B cell (primary cell): ENCODE results near the gene LIPC. TPM values are rescaled to one million over a fixed set of nuclear protein-coding genes. Genes with fewer than 3 reads are reported as not detected.

Experiments
- ATAC-seq: fragments of 200-7000 bp; cut with Tn5 transposase; one replicate; pipeline ENCODE4 v1.10.0; 2021; ENCODE audit warnings: low read depth, mild to moderate bottlenecking, moderate number of reproducible peaks, moderate library complexity
- CTCF ChIA-PET: fragments of 350-600 bp; sonication (Branson Sonifier 250); formaldehyde crosslinking; loops from one replicate; lab custom pipeline; 2021; ENCODE audit warnings: antibody characterized with exemption, inconsistent platforms; lab: Charles Lee
- POLR2A ChIA-PET: fragments of 350-600 bp; sonication (Branson Sonifier 250); formaldehyde crosslinking; loops from one replicate; lab custom pipeline; 2021; ENCODE audit warnings: antibody characterized with exemption; lab: Charles Lee
- DNase-seq: peaks from one replicate; pipeline ENCODE4 v3.0.0; 2013
- H2AFZ ChIP-seq: 2 replicates; pipeline ENCODE4 v1.6.1; 2012; ENCODE audit warnings: mild to moderate bottlenecking, low read depth, low read length; ENCODE audit not compliant: insufficient read depth, poor library complexity, severe bottlenecking
- H3K27ac ChIP-seq, 2 donors: 1 replicate in 1 of 2; 2 replicates in 1 of 2; pipeline ENCODE4 v1.5.1; 2012 to 2013; ENCODE audit warnings: low read length in 2 of 2, mild to moderate bottlenecking in 2 of 2, moderate library complexity in 1 of 2
- H3K27me3 ChIP-seq, 4 experiments: fragments of 200-600 bp in 1 of 4; sonication (generic) in 1 of 4; replicated peaks in 1 of 4; 1 replicate in 2 of 4; 2 replicates in 2 of 4; pipeline versions ENCODE4 v1.6.1 to v1.7.0; 2013 to 2016; ENCODE audit warnings: low read length in 3 of 4, mild to moderate bottlenecking in 2 of 4, mixed read lengths in 1 of 4, moderate library complexity in 1 of 4; ENCODE audit not compliant: insufficient read depth in 4 of 4, control insufficient read depth in 3 of 4; ENCODE audit errors: control extremely low read depth in 1 of 4
- H3K36me3 ChIP-seq, 2 experiments: replicated peaks in 1 of 2; 1 replicate in 1 of 2; 2 replicates in 1 of 2; pipeline versions ENCODE4 v1.6.1 to v1.7.1; 2013; ENCODE audit warnings: low read length in 1 of 2; ENCODE audit not compliant: insufficient read depth in 2 of 2, control insufficient read depth in 1 of 2; ENCODE audit errors: control extremely low read depth in 1 of 2, extremely low read depth in 1 of 2
- H3K4me1 ChIP-seq, 2 donors: fragments of 200-600 bp in 1 of 2; sonication (generic) in 1 of 2; 1 replicate in 1 of 2; 2 replicates in 1 of 2; pipeline versions ENCODE4 v1.5.1 to v1.6.1; 2013 to 2017; ENCODE audit warnings: low read length in 2 of 2; ENCODE audit not compliant: control insufficient read depth in 2 of 2, insufficient read depth in 2 of 2
- H3K4me2 ChIP-seq: replicated peaks from 2 replicates; pipeline ENCODE3; 2012; ENCODE audit warnings: mild to moderate bottlenecking, low read depth, low read length; ENCODE audit not compliant: poor library complexity, severe bottlenecking
- H3K4me3 ChIP-seq, 5 experiments: fragments of 200-600 bp in 1 of 5; sonication (generic) in 1 of 5; 1 replicate in 3 of 5; 2 replicates in 2 of 5; pipeline versions ENCODE4 v1.5.1 to v1.7.0; 2011 to 2016; ENCODE audit warnings: low read length in 4 of 5, mild to moderate bottlenecking in 4 of 5, low read depth in 2 of 5, control low read depth in 1 of 5, moderate library complexity in 1 of 5; ENCODE audit not compliant: insufficient read depth in 1 of 5; ENCODE audit errors: control extremely low read depth in 1 of 5, extremely low read depth in 1 of 5
- H3K79me2 ChIP-seq: fragments of 200-600 bp; sonication (generic); one replicate; pipeline ENCODE4 v1.6.0; 2016; ENCODE audit warnings: low read length; ENCODE audit not compliant: control insufficient read depth, insufficient read depth
- H3K9ac ChIP-seq: fragments of 200-600 bp; sonication (generic); 2 replicates; pipeline ENCODE4 v1.6.1; 2017; ENCODE audit warnings: mild to moderate bottlenecking, low read length, moderate library complexity
- H3K9me3 ChIP-seq, 3 donors: one replicate each; pipeline versions ENCODE4 v1.6.1 to v1.7.1; 2013; ENCODE audit warnings: low read length in 2 of 3; ENCODE audit not compliant: control insufficient read depth in 2 of 3, insufficient read depth in 1 of 3; ENCODE audit errors: control extremely low read depth in 1 of 3
- H4K20me1 ChIP-seq: 2 replicates; pipeline ENCODE4 v1.6.0; 2012; ENCODE audit warnings: mild to moderate bottlenecking, low read length; ENCODE audit not compliant: insufficient read depth, control insufficient read depth, poor library complexity, severe bottlenecking
- H3K27ac Mint-ChIP-seq: one replicate; pipeline ENCODE4 v1.8.0; 2021; ENCODE audit warnings: mixed read lengths
- H3K27me3 Mint-ChIP-seq: one replicate; pipeline ENCODE4 v1.8.0; 2021; ENCODE audit warnings: mixed read lengths
- H3K4me1 Mint-ChIP-seq: one replicate; pipeline ENCODE4 v1.8.0; 2021; ENCODE audit warnings: mixed read lengths
- H3K4me3 Mint-ChIP-seq: one replicate; pipeline ENCODE4 v1.8.0; 2021; ENCODE audit warnings: mixed read lengths
- H3K9me3 Mint-ChIP-seq: one replicate; pipeline ENCODE4 v1.8.0; 2022; ENCODE audit warnings: mixed read lengths; ENCODE audit not compliant: insufficient read depth
- CTCF ChIP-seq: fragments of 200-600 bp; IDR thresholded peaks from one replicate; pipeline ENCODE4 v1.8.0; 2022; ENCODE audit warnings: antibody characterized with exemption, mild to moderate bottlenecking
- EZH2 ChIP-seq: IDR thresholded peaks from 2 replicates; pipeline ENCODE4 v1.6.1; 2012; ENCODE audit warnings: borderline replicate concordance, low read depth, mild to moderate bottlenecking, moderate library complexity, low read length; ENCODE audit not compliant: insufficient read depth, poor library complexity, severe bottlenecking
- WGBS: methylation state at CpG from one replicate; pipeline ENCODE4 v1.1.5; 2013; ENCODE audit warnings: missing lambda C conversion rate; ENCODE audit not compliant: insufficient coverage; 5-methylcytosine and 5-hydroxymethylcytosine counted together
- intact Hi-C: fragments of 100-400 bp; cut with micrococcal nuclease; formaldehyde crosslinking; loops from one replicate; pipeline ENCODE4 v1.10.0; 2022
- polyA plus RNA-seq: library from polyadenylated mRNA; depleted of rRNA; stranded (reverse); fragments of >200 nt; gene quantifications from 2 replicates; pipeline ENCODE4 v1.2.3, GENCODE V29; 2012
- total RNA-seq, 2 donors: library from RNA; stranded (reverse); fragments of 120-200 nt in 1 of 2; gene quantifications; 1 replicate in 1 of 2; 2 replicates in 1 of 2; pipeline versions ENCODE4 v1.2.3 to v1.2.4, GENCODE V29; 2013 to 2022

Gene LIPC
- total and polyA plus RNA-seq, 2 donors (not counting 1 experiment from before 2014, with no cell fraction given) = not detected

DNA sequence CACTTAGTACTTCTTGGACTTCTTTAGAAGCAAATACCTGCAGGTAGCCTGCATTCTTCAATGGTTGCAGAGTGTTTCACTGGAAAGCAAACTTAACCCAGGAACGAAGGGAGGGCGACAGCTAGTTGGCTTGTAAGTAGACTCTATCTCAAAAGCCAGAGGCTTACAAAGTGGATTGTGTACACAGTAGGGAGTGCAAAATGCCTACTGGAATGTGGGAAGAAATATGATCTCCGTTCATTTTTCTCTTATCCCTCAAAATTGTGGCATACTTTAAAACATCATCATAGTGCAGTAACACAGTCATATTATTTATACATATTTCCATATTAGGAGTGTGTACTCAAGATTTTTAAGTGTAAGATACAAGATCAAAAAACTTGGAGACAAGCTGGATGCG, 155.7 kb downstream of the LIPC start:
- H2AFZ ChIP-seq = no peak overlapping the region
- no peak overlapping the region for H3K9ac ChIP-seq
- H3K9me3 Mint-ChIP-seq = peaks cover 4% of the 10 kb centered on the region
- POLR2A ChIA-PET = no interaction called here
- peaks cover 14% of the 10 kb centered on the region for H3K27me3 Mint-ChIP-seq
- H3K27me3 ChIP-seq = peaks cover 0 to 9% (median 0%) of the 10 kb centered on the region in 4 experiments
- peaks cover 16% of the 10 kb centered on the region for H3K4me1 Mint-ChIP-seq
- H3K4me2 ChIP-seq = no peak overlapping the region
- WGBS = no CpG with 5 or more reads among the region's 4 CpGs
- no peak overlapping the region for H3K4me3 ChIP-seq
- CTCF ChIA-PET = no interaction called here
- H3K4me1 ChIP-seq = peaks cover 12 to 13% of the 10 kb centered on the region in 2 donors
- intact Hi-C loops = no loop called here
- no peaks in the 10 kb centered on the region for H4K20me1 ChIP-seq
- H3K9me3 ChIP-seq = no peaks in the 10 kb centered on the region
- H3K27ac Mint-ChIP-seq = no peak overlapping the region
- ATAC-seq (no peak), DNase-seq (no peak)
- no peaks in the 10 kb centered on the region for H3K79me2 ChIP-seq
- H3K4me3 Mint-ChIP-seq = no peak overlapping the region
- no peak for TF ChIP-seq EZH2
- no peak for TF ChIP-seq CTCF
- no peak overlapping the region for H3K27ac ChIP-seq
- no peaks in the 10 kb centered on the region for H3K36me3 ChIP-seq

- Histone ChIP-seq H3K9ac (no peak overlapping the region), H2AFZ (no peak overlapping the region), H4K20me1 (no peaks in the 10 kb centered on the region), H3K27ac (no peak overlapping the region), H3K4me1 (peaks cover 12 to 13% of the 10 kb centered on the region in 2 donors), H3K36me3 (no peaks in the 10 kb centered on the region), H3K4me3 (no peak overlapping the region), H3K27me3 (peaks cover 0 to 9% (median 0%) of the 10 kb centered on the region in 4 experiments), H3K9me3 (no peaks in the 10 kb centered on the region), H3K79me2 (no peaks in the 10 kb centered on the region), H3K4me2 (no peak overlapping the region)
- ChIA-PET POLR2A (no interaction called here), CTCF (no interaction called here)
- H3K9me3 Mint-ChIP-seq = peaks cover 4% of the 10 kb centered on the region
- no peak overlapping the region for H3K4me3 Mint-ChIP-seq
- H3K27me3 Mint-ChIP-seq = peaks cover 14% of the 10 kb centered on the region
- peaks cover 16% of the 10 kb centered on the region for H3K4me1 Mint-ChIP-seq
- no CpG with 5 or more reads among the region's 1 CpG for WGBS
- H3K27ac Mint-ChIP-seq = no peak overlapping the region
- TF ChIP-seq CTCF (no peak), EZH2 (no peak)
- DNase-seq = no peak
- no peak for ATAC-seq
- intact Hi-C loops = no loop called here
These were observed 156.3 kb downstream of the LIPC start for GRCh38 chr15:58588096-58588495.
